Uterus (tissue), 2 donors: ENCODE data around the gene EIPR1.

ENCODE experiments used
- CTCF ChIP-seq, 4 experiments: fragments of 200-600 bp in 2 of 4; fragments of 450-650 bp in 2 of 4; sonication (generic) in 2 of 4; IDR thresholded peaks; one replicate each; pipeline ENCODE4 v1.5.1; 2016 to 2019; ENCODE audit warnings: antibody characterized with exemption in 4 of 4, mild to moderate bottlenecking in 2 of 4, moderate library complexity in 1 of 4
- POLR2A ChIP-seq, 2 donors: fragments of 450-650 bp; IDR thresholded peaks; one replicate each; pipeline ENCODE4 v1.6.1; 2016; ENCODE audit warnings: antibody characterized with exemption in 2 of 2, mild to moderate bottlenecking in 1 of 2, moderate library complexity in 1 of 2

- TF ChIP-seq CTCF (IDR thresholded peaks at IDR 0.05) (no peak), POLR2A (IDR thresholded peaks at IDR 0.05) (no peak)
These were observed 28.3 kb upstream of the EIPR1 start for GRCh38 chr2:3405876-3406275.
